Measurements from ENCODE around the gene PRSS12. TPM values are rescaled to one million over a fixed set of nuclear protein-coding genes. Genes with fewer than 3 reads are reported as not detected.

PRSS12 gene
- polyA plus RNA-seq, 1 experiment, result 108 TPM

DNA sequence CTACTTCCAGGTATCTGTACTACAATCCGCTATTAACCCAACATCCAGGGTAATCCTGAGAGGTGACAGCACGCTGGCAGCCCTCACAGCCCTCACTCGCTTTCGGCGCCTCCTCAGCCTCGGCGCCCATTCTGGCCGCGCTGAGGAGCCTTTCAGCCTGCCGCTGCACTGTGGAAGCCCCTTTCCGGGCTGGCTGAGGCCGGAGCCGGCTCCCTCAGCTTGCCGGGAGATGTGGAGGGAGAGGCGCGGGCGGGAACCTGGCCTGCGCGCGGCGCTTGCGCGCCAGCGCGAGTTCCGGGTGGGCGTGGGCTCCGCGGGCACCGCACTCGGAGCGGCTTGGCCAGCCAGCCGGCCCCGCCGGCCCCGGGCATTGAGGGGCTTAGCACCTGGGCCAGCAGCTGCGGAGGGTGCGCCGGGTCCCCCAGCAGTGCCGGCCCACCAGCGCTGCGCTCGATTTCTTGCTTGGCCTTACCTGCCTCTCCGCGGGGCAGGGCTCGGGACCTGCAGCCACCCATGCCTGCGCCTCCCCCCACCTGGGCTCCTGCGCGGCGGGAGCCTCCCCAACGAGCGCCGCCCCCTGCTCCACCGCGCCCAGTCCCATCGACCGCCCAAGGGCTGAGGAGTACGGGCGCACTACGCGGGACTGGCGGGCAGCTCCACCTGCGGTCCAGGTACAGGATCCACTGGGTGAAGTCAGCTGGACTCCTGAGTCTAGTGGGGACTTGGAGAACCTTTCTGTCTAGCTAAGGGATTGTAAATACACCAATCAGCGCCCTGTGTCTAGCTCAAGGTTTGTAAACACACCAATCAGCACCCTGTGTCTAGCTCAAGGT is 87.3 kb downstream of the PRSS12 start:
- ChIA-PET CTCF (interaction anchor here (1.2 kb wide), 1 partner anchor 9 kb away, joined by 5 read pairs; no protein-coding TSS in a partner anchor), POLR2A (no interaction called here)
- Histone ChIP-seq H3K4me3 (ENCODE audit: low read depth, low read length) (peak overlapping the region; percentile 37), H3K36me3 (ENCODE audit: control insufficient read depth, insufficient read depth, low read length) (no peaks in the 10 kb centered on the region), H3K27me3 (ENCODE audit: control insufficient read depth, insufficient read depth, low read length) (no peaks in the 10 kb centered on the region)
- TF ChIP-seq, protein P1, sequence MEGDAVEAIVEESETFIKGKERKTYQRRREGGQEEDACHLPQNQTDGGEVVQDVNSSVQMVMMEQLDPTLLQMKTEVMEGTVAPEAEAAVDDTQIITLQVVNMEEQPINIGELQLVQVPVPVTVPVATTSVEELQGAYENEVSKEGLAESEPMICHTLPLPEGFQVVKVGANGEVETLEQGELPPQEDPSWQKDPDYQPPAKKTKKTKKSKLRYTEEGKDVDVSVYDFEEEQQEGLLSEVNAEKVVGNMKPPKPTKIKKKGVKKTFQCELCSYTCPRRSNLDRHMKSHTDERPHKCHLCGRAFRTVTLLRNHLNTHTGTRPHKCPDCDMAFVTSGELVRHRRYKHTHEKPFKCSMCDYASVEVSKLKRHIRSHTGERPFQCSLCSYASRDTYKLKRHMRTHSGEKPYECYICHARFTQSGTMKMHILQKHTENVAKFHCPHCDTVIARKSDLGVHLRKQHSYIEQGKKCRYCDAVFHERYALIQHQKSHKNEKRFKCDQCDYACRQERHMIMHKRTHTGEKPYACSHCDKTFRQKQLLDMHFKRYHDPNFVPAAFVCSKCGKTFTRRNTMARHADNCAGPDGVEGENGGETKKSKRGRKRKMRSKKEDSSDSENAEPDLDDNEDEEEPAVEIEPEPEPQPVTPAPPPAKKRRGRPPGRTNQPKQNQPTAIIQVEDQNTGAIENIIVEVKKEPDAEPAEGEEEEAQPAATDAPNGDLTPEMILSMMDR (IDR thresholded peaks at IDR 0.05; ENCODE audit: insufficient read depth, low read depth, low read length), result no peak
- no peak for DNase-seq (ENCODE audit: low read depth)

DNA sequence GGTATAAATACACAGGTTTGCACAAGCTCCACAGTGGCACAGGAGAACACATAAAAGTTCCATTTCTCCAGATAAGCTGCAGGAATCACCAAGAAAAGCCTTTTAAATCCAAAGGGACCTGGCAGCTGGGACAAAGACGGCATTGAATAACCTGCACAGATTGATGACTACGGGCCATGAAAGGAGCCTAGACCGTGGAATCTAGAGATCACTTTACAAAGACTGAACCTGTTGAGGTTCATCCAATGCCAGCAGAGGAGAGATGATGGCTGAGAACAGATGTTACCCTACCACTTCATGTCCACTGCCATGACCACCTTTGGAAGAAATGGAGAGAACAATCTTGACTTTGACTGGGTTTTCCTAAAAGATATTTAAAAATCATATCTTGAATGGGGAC is 88.7 kb downstream of the PRSS12 start:
- Histone ChIP-seq H3K4me3 (ENCODE audit: low read depth, low read length) (no peak overlapping the region), H3K27me3 (ENCODE audit: control insufficient read depth, insufficient read depth, low read length) (peaks cover 2% of the 10 kb centered on the region; the same call in 1 of the 2 replicates), H3K36me3 (ENCODE audit: control insufficient read depth, insufficient read depth, low read length) (no peaks in the 10 kb centered on the region)
- TF ChIP-seq, protein P1 (IDR thresholded peaks at IDR 0.05; ENCODE audit: insufficient read depth, low read depth, low read length), result no peak
- ChIA-PET CTCF (no interaction called here), POLR2A (no interaction called here)
- no peak for DNase-seq (ENCODE audit: low read depth)

DNA sequence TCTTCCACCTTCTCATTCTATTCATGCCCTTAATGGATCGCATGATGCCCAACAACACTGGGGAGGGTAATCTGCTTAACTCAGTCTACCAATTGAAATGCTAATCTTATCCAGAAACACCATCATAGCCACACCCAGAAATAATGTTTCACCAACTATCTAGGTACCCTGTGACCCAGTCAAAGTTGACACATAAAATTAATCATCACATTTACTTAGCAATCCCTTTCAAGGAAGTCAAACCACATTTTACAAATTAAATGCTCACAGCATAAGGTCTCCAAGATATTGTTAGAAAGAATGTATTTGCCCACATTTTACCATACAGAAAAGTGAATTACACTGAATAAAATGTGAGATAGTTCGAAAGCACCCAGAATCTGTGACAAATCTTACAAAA is 92.5 kb downstream of the PRSS12 start:
- no peak for DNase-seq (ENCODE audit: low read depth)
- ChIA-PET POLR2A (no interaction called here), CTCF (no interaction called here)
- Histone ChIP-seq H3K27me3 (ENCODE audit: control insufficient read depth, insufficient read depth, low read length) (peaks cover 2% of the 10 kb centered on the region; the same call in 1 of the 2 replicates), H3K4me3 (ENCODE audit: low read depth, low read length) (no peak overlapping the region), H3K36me3 (ENCODE audit: control insufficient read depth, insufficient read depth, low read length) (no peaks in the 10 kb centered on the region)
- TF ChIP-seq, protein P1 (IDR thresholded peaks at IDR 0.05; ENCODE audit: insufficient read depth, low read depth, low read length), result no peak

DNA sequence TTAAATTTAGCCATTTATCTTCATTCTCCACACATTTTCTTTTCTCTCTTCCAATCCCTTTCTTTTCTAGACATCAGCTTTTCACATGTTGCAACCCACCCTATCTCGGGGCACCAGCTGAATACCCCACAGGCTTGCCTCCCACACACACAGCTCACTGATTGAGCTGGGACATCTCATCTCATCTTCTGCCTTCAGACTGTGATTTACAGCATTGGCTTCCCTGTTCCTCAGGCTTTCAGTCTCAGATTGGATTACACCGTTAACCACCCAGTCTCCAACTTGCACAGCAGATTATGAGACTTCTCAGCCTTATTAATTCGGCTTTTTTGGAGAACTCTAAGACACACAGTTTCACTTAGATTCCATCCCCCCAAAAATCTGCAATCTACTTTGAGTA is 93.7 kb downstream of the PRSS12 start:
- Histone ChIP-seq H3K4me3 (ENCODE audit: low read depth, low read length) (no peak overlapping the region), H3K36me3 (ENCODE audit: control insufficient read depth, insufficient read depth, low read length) (no peaks in the 10 kb centered on the region), H3K27me3 (ENCODE audit: control insufficient read depth, insufficient read depth, low read length) (peaks cover 2% of the 10 kb centered on the region; the same call in 1 of the 2 replicates)
- no peak for DNase-seq (ENCODE audit: low read depth)
- TF ChIP-seq, protein P1 (IDR thresholded peaks at IDR 0.05; ENCODE audit: insufficient read depth, low read depth, low read length), result no peak
- POLR2A ChIA-PET, result no interaction called here
- CTCF ChIA-PET, result no interaction called here

DNA sequence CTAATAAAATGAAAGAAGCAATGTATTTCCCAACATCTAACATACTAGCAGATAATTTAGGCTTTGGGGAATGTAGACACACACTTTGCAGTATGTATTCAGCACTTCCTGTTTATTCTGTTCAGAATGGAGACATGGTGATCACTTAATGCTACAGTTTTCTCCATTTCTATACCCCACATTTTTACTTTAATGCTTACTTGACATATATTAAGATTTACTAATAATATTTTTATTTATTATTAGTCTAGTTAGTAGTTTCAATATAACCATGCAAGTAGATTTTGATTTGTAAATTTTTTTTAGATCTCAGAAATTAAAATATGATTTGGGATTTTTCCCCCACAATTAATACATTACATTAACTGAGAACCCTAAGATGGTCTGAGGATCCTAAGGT is 98.4 kb downstream of the PRSS12 start:
- Histone ChIP-seq H3K27me3 (ENCODE audit: control insufficient read depth, insufficient read depth, low read length) (no peaks in the 10 kb centered on the region), H3K36me3 (ENCODE audit: control insufficient read depth, insufficient read depth, low read length) (no peaks in the 10 kb centered on the region), H3K4me3 (ENCODE audit: low read depth, low read length) (no peak overlapping the region)
- ChIA-PET CTCF (no interaction called here), POLR2A (no interaction called here)
- DNase-seq (ENCODE audit: low read depth), result no peak
- TF ChIP-seq, protein P1 (IDR thresholded peaks at IDR 0.05; ENCODE audit: insufficient read depth, low read depth, low read length), result no peak
